IMR-90 (cell line): ENCODE measurements around the gene LAGE3. TPM values are rescaled to one million over a fixed set of nuclear protein-coding genes. Genes with fewer than 3 reads are reported as not detected.

Source experiments
- ATAC-seq: fragments of 200-7000 bp; cut with Tn5 transposase; 2 replicates; pipeline ENCODE4 v1.9.1; 2020; ENCODE audit warnings: low read depth, mild to moderate bottlenecking, moderate library complexity
- BruUV-seq: library from RNA; stranded (reverse); fragments of 400-500 nt; replicated peaks from 2 replicates; lab custom pipeline; 2021; lab: Mats Ljungman, UMichigan
- CTCF ChIA-PET: fragments of 300-600 bp; formaldehyde crosslinking; extraction: SDS; loops from one replicate; lab custom pipeline; 2021; ENCODE audit warnings: antibody characterized with exemption; lab: Yijun Ruan, JAX
- POLR2A ChIA-PET: fragments of 300-600 bp; sonication (Branson Sonifier 250); formaldehyde crosslinking; loops from one replicate; lab custom pipeline; 2022; ENCODE audit warnings: antibody characterized with exemption; ENCODE audit not compliant: unreplicated experiment; lab: Charles Lee
- DNase-seq: peaks from one replicate; pipeline ENCODE4 v3.0.0; 2013
- H2AFZ ChIP-seq: replicated peaks from 2 replicates; pipeline ENCODE3; 2013; ENCODE audit warnings: low read length, mild to moderate bottlenecking; ENCODE audit not compliant: poor library complexity
- H2AK5ac ChIP-seq: 2 replicates; pipeline ENCODE4 v1.6.1; 2013; ENCODE audit warnings: low read depth, low read length, inconsistent platforms
- H2AK9ac ChIP-seq: replicated peaks from 2 replicates; pipeline ENCODE3; 2013; ENCODE audit warnings: mild to moderate bottlenecking, low read depth, low read length, moderate library complexity; ENCODE audit not compliant: poor library complexity
- H2BK120ac ChIP-seq: 2 replicates; pipeline ENCODE4 v1.6.1; 2013; ENCODE audit warnings: low read depth, low read length, inconsistent platforms
- H2BK15ac ChIP-seq: 3 replicates; pipeline ENCODE4 v1.6.1; 2013; ENCODE audit warnings: low read depth, low read length, inconsistent platforms
- H2BK20ac ChIP-seq: 2 replicates; pipeline ENCODE4 v1.6.1; 2013; ENCODE audit warnings: low read depth, mild to moderate bottlenecking, inconsistent platforms, low read length, moderate library complexity
- H2BK5ac ChIP-seq: 2 replicates; pipeline ENCODE4 v1.6.1; 2013; ENCODE audit warnings: mild to moderate bottlenecking, low read depth, low read length, inconsistent platforms; ENCODE audit not compliant: poor library complexity, severe bottlenecking
- H3K14ac ChIP-seq: replicated peaks from 2 replicates; pipeline ENCODE4 v1.6.1; 2013; ENCODE audit warnings: low read depth, low read length, inconsistent platforms
- H3K18ac ChIP-seq: 2 replicates; pipeline ENCODE4 v1.6.1; 2013; ENCODE audit warnings: low read depth, low read length, control low read depth
- H3K23ac ChIP-seq: 2 replicates; pipeline ENCODE4 v1.6.1; 2013; ENCODE audit warnings: low read depth, low read length, inconsistent platforms
- H3K27ac ChIP-seq: 2 replicates; pipeline ENCODE4 v1.5.1; 2013; ENCODE audit warnings: mild to moderate bottlenecking, control low read depth, low read length; ENCODE audit not compliant: insufficient read depth
- H3K27me3 ChIP-seq: 2 replicates; pipeline ENCODE4 v1.6.1; 2013; ENCODE audit warnings: low read length; ENCODE audit not compliant: control insufficient read depth, insufficient read depth
- H3K36me3 ChIP-seq: 2 replicates; pipeline ENCODE4 v1.6.1; 2013; ENCODE audit warnings: low read length, mixed read lengths; ENCODE audit not compliant: control insufficient read depth, insufficient read depth
- H3K4ac ChIP-seq: 2 replicates; pipeline ENCODE4 v1.6.1; 2013; ENCODE audit warnings: low read depth, low read length, inconsistent platforms
- H3K4me1 ChIP-seq: 2 replicates; pipeline ENCODE4 v1.6.1; 2013; ENCODE audit warnings: low read length, mixed read lengths; ENCODE audit not compliant: control insufficient read depth, insufficient read depth
- H3K4me2 ChIP-seq: 2 replicates; pipeline ENCODE4 v1.6.1; 2013; ENCODE audit warnings: low read depth, mild to moderate bottlenecking, control low read depth, low read length, moderate library complexity
- H3K4me3 ChIP-seq: 2 replicates; pipeline ENCODE4 v1.5.1; 2013; ENCODE audit warnings: low read depth, mild to moderate bottlenecking, control low read depth, low read length, moderate library complexity; ENCODE audit not compliant: insufficient read depth
- H3K56ac ChIP-seq: 2 replicates; pipeline ENCODE4 v1.6.1; 2013; ENCODE audit warnings: low read length, inconsistent platforms; ENCODE audit not compliant: insufficient read depth; ENCODE audit errors: extremely low read depth
- H3K79me1 ChIP-seq, 2 experiments: 2 replicates each; pipeline ENCODE4 v1.6.1; 2013; ENCODE audit warnings: low read length in 2 of 2, inconsistent platforms in 1 of 2, low read depth in 1 of 2
- H3K9ac ChIP-seq: 2 replicates; pipeline ENCODE4 v1.6.1; 2013; ENCODE audit warnings: low read depth, low read length, control low read depth
- H3K9me1 ChIP-seq: 2 replicates; pipeline ENCODE4 v1.6.1; 2013; ENCODE audit warnings: low read length, inconsistent platforms; ENCODE audit not compliant: insufficient read depth
- H3K9me3 ChIP-seq: 2 replicates; pipeline ENCODE4 v1.6.1; 2013; ENCODE audit warnings: low read length; ENCODE audit not compliant: control insufficient read depth, insufficient read depth
- H4K20me1 ChIP-seq: 2 replicates; pipeline ENCODE4 v1.6.1; 2013; ENCODE audit warnings: low read length, inconsistent platforms; ENCODE audit not compliant: insufficient read depth
- H4K5ac ChIP-seq: 2 replicates; pipeline ENCODE4 v1.6.1; 2013; ENCODE audit warnings: mild to moderate bottlenecking, low read depth, low read length, control low read depth
- H4K8ac ChIP-seq, 2 experiments: 2 replicates each; pipeline ENCODE4 v1.6.1; 2013; ENCODE audit warnings: low read depth in 2 of 2, low read length in 2 of 2, control low read depth in 1 of 2, inconsistent platforms in 1 of 2
- H4K91ac ChIP-seq: 2 replicates; pipeline ENCODE4 v1.6.1; 2013; ENCODE audit warnings: low read depth, low read length, inconsistent platforms; ENCODE audit not compliant: insufficient read depth
- POLR2A ChIP-seq: IDR thresholded peaks from 2 replicates; pipeline ENCODE4 v1.6.1; 2012; ENCODE audit warnings: mild to moderate bottlenecking, low read depth, low read length
- WGBS, 2 experiments: methylation state at CpG; one replicate each; pipeline versions ENCODE4 v1.1.5 to v1.1.7; 2013; ENCODE audit warnings: missing lambda C conversion rate in 2 of 2; ENCODE audit not compliant: insufficient read length in 1 of 2; ENCODE audit errors: extremely low coverage in 2 of 2; 5-methylcytosine and 5-hydroxymethylcytosine counted together
- dilution Hi-C: fragments of 300-500 bp; cut with HindIII; formaldehyde crosslinking; loops from one replicate; pipeline ENCODE4 v1.14.3; 2018; ENCODE audit warnings: low sequenced_read_pairs; ENCODE audit not compliant: unreplicated experiment
- in situ Hi-C: fragments of 300-500 bp; cut with MboI; formaldehyde crosslinking; loops from 3 replicates; pipeline ENCODE4 v1.14.3; 2019; ENCODE audit warnings: low sequenced_read_pairs, inconsistent platforms, mixed read lengths
- intact Hi-C: fragments of 100-400 bp; cut with micrococcal nuclease; formaldehyde crosslinking; loops from 2 replicates; pipeline ENCODE4 v1.10.0; 2022
- polyA plus RNA-seq, 3 experiments: library from polyadenylated mRNA; depleted of rRNA; stranded (reverse); fragments of >200 nt; gene quantifications; 2 replicates each; pipeline ENCODE4 v1.2.3, GENCODE V29; 2012; ENCODE audit warnings: low replicate concordance in 1 of 3
- total RNA-seq: library from RNA; depleted of rRNA; stranded (reverse); fragments of >200 nt; gene quantifications from 2 replicates; pipeline ENCODE4 v1.2.3, GENCODE V29; 2012
- TF ChIP-seq, protein P1 (sequence below): fragments of 150-350 bp; IDR thresholded peaks from 2 replicates; pipeline ENCODE4 v1.6.1; 2017; ENCODE audit warnings: mild to moderate bottlenecking, antibody characterized with exemption, low read length, low read depth

The LAGE3 gene
- total and polyA plus RNA-seq, 2 of the 4 experiments (the other 2 are of a cell fraction), result 3.6 to 14.8 TPM

- intact Hi-C loops (no loop called here), dilution Hi-C loops (no loop called here), in situ Hi-C loops (no loop called here)
- H3K4ac ChIP-seq, result peak overlapping the region; percentile 68
- H3K9me1 ChIP-seq, result peaks cover 8% of the 10 kb centered on the region; the same call in 1 of the 2 replicates
- peaks cover 4% of the 10 kb centered on the region; the same call in 1 of the 2 replicates for H3K4me1 ChIP-seq
- H2BK5ac ChIP-seq, result peak overlapping the region; percentile 43
- TF ChIP-seq, protein P1, sequence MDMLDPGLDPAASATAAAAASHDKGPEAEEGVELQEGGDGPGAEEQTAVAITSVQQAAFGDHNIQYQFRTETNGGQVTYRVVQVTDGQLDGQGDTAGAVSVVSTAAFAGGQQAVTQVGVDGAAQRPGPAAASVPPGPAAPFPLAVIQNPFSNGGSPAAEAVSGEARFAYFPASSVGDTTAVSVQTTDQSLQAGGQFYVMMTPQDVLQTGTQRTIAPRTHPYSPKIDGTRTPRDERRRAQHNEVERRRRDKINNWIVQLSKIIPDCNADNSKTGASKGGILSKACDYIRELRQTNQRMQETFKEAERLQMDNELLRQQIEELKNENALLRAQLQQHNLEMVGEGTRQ, result peak; percentile 34; the same call in 1 of the 2 replicates
- TF ChIP-seq POLR2A, result no peak
- ChIA-PET CTCF (no interaction called here), POLR2A (interaction anchor here (0.6 kb wide), 1 partner anchor 36 kb away, joined by 6 read pairs; no protein-coding TSS in a partner anchor)
- H3K9ac ChIP-seq, result peak overlapping the region; percentile 86
- H3K27me3 ChIP-seq, result no peaks in the 10 kb centered on the region
- BruUV-seq, result no TSS peak
- no peak overlapping the region for H3K23ac ChIP-seq
- peak overlapping the region; percentile 64 for H3K4me2 ChIP-seq
- DNase-seq, result no peak
- no peaks in the 10 kb centered on the region for H3K9me3 ChIP-seq
- no peak overlapping the region for H2BK15ac ChIP-seq
- ATAC-seq, result no peak
- peak overlapping the region; percentile 82; the same call in 1 of the 2 replicates for H3K14ac ChIP-seq
- peak overlapping the region; percentile 86 for H3K4me3 ChIP-seq
- H3K79me1 ChIP-seq, result peaks cover 3 to 38% of the 10 kb centered on the region in 2 experiments; a peak in 3 of 4 replicates
- 0 out of 2 replicates have a peak overlapping the region, but pooled peaks have one; percentile 41 for H3K56ac ChIP-seq
- H3K27ac ChIP-seq, result peak overlapping the region; percentile 83
- H2AFZ ChIP-seq, result peak overlapping the region; percentile 69
- H4K5ac ChIP-seq, result peak overlapping the region; percentile 46
- WGBS, 2 experiments, result 36% methylated on average over 19 of the region's 35 CpGs; no CpG with 5 or more reads in 1 of the 2 experiments
- H2AK9ac ChIP-seq, result peak overlapping the region; percentile 99
- H2BK120ac ChIP-seq, result no peak overlapping the region
- peaks cover 16% of the 10 kb centered on the region; the same call in 1 of the 2 replicates for H3K36me3 ChIP-seq
- peaks cover 4% of the 10 kb centered on the region; the same call in 1 of the 2 replicates for H4K20me1 ChIP-seq
- no peak overlapping the region for H3K18ac ChIP-seq
- H4K91ac ChIP-seq, result peak overlapping the region; percentile 62; the same call in 1 of the 2 replicates
- peak overlapping the region; percentile 24 to 78; a peak in 3 of 4 replicates for H4K8ac ChIP-seq
- peak overlapping the region; percentile 67; the same call in 1 of the 2 replicates for H2AK5ac ChIP-seq
- no peak overlapping the region for H2BK20ac ChIP-seq
Measured at GRCh38 chrX:154486052-154486395, 6.9 kb upstream of the LAGE3 start.
